Fibroblast of skin of right biceps (primary cell): ENCODE data around the gene UGT1A6.

Experiments used
- DNase-seq: peaks from one replicate; pipeline ENCODE4 v3.0.0-alpha.2; 2013

The UGT1A6 gene

GRCh38 chr2:233803292-233803911 is 110.7 kb downstream of the UGT1A6 start:
- DNase-seq: no peak

- DNase-seq: no peak
These were observed 111.3 kb downstream of the UGT1A6 start for GRCh38 chr2:233803994-233804393.

- no peak for DNase-seq
These were observed 114.7 kb downstream of the UGT1A6 start for GRCh38 chr2:233807215-233807865.

GRCh38 chr2:233807966-233808935 is 115.6 kb downstream of the UGT1A6 start:
- DNase-seq: no peak

- DNase-seq: no peak
These were observed 117.7 kb downstream of the UGT1A6 start for GRCh38 chr2:233810385-233810784.

GRCh38 chr2:233811087-233811486 is 118.4 kb downstream of the UGT1A6 start:
- DNase-seq: no peak

GRCh38 chr2:233811732-233812131 is 119.0 kb downstream of the UGT1A6 start:
- DNase-seq: no peak

GRCh38 chr2:233813236-233814055 is 120.8 kb downstream of the UGT1A6 start:
- no peak for DNase-seq

GRCh38 chr2:233814056-233814835 is 121.6 kb downstream of the UGT1A6 start:
- DNase-seq: no peak

GRCh38 chr2:233815861-233816260 is 123.2 kb downstream of the UGT1A6 start:
- DNase-seq: no peak

GRCh38 chr2:233816334-233816733 is 123.6 kb downstream of the UGT1A6 start:
- no peak for DNase-seq

- DNase-seq: no peak
These were observed 124.1 kb downstream of the UGT1A6 start for GRCh38 chr2:233816771-233817170.

- no peak for DNase-seq
These were observed 124.7 kb downstream of the UGT1A6 start for GRCh38 chr2:233817361-233817911.

- DNase-seq: no peak
These were observed 125.4 kb downstream of the UGT1A6 start for GRCh38 chr2:233817995-233818638.

- no peak for DNase-seq
These were observed 126.2 kb downstream of the UGT1A6 start for GRCh38 chr2:233818639-233819621.

GRCh38 chr2:233819884-233820773 is 127.4 kb downstream of the UGT1A6 start:
- no peak for DNase-seq

GRCh38 chr2:233820774-233821105 is 128.1 kb downstream of the UGT1A6 start:
- DNase-seq: no peak

GRCh38 chr2:233821196-233821595 is 128.5 kb downstream of the UGT1A6 start:
- DNase-seq: no peak

GRCh38 chr2:233821709-233822100 is 129.0 kb downstream of the UGT1A6 start:
- DNase-seq: no peak
